Caco-2 (cell line): ENCODE measurements around the gene TSC22D1. TPM values are rescaled to one million over a fixed set of nuclear protein-coding genes. Genes with fewer than 3 reads are reported as not detected.

Source experiments
- BruUV-seq: library from RNA; stranded (reverse); fragments of 400-500 nt; replicated peaks from 2 replicates; lab custom pipeline; 2021; lab: Mats Ljungman, UMichigan
- CTCF ChIA-PET: fragments of 300-600 bp; sonication (Branson Sonifier 250); formaldehyde crosslinking; loops from one replicate; lab custom pipeline; 2022; ENCODE audit warnings: antibody characterized with exemption; lab: Charles Lee
- POLR2A ChIA-PET: fragments of 300-600 bp; sonication (Branson Sonifier 250); formaldehyde crosslinking; loops from one replicate; lab custom pipeline; 2022; ENCODE audit warnings: antibody characterized with exemption; lab: Charles Lee
- DNase-seq, 2 experiments: peaks; one replicate each; pipeline versions ENCODE4 v3.0.0 to v3.0.0-alpha.2; 2020 to 2022
- H3K27me3 ChIP-seq: replicated peaks from 2 replicates; pipeline ENCODE4 v1.6.0; 2011; ENCODE audit warnings: low read length; ENCODE audit not compliant: control insufficient read depth, insufficient read depth
- H3K36me3 ChIP-seq: 2 replicates; pipeline ENCODE4 v1.5.1; 2011; ENCODE audit warnings: low read length; ENCODE audit not compliant: control insufficient read depth, insufficient read depth
- H3K4me1 ChIP-seq: fragments of 250-450 bp; sonication (Bioruptor Pico); 2 replicates; pipeline ENCODE4 v1.5.1; 2020; ENCODE audit warnings: mild to moderate bottlenecking
- H3K4me3 ChIP-seq: 2 replicates; pipeline ENCODE4 v1.5.1; 2011; ENCODE audit warnings: low read depth, mild to moderate bottlenecking, control low read depth, low read length
- H3K9me3 ChIP-seq: fragments of 250-450 bp; sonication (Bioruptor Pico); 2 replicates; pipeline ENCODE4 v1.5.1; 2020; ENCODE audit warnings: mild to moderate bottlenecking, moderate library complexity
- H3K27ac Mint-ChIP-seq: one replicate; pipeline ENCODE4 v1.8.0; 2022; ENCODE audit warnings: mixed read lengths; ENCODE audit not compliant: unreplicated experiment
- H3K27me3 Mint-ChIP-seq: one replicate; pipeline ENCODE4 v1.8.0; 2022; ENCODE audit warnings: mixed read lengths; ENCODE audit not compliant: insufficient read depth, unreplicated experiment
- H3K36me3 Mint-ChIP-seq: one replicate; pipeline ENCODE4 v1.8.0; 2022; ENCODE audit warnings: mild to moderate bottlenecking, mixed read lengths; ENCODE audit not compliant: insufficient read depth, unreplicated experiment
- H3K4me1 Mint-ChIP-seq: one replicate; pipeline ENCODE4 v1.8.0; 2022; ENCODE audit warnings: low read depth, mixed read lengths; ENCODE audit not compliant: unreplicated experiment
- H3K4me3 Mint-ChIP-seq: one replicate; pipeline ENCODE4 v1.8.0; 2022; ENCODE audit warnings: mild to moderate bottlenecking, moderate library complexity, mixed read lengths; ENCODE audit not compliant: unreplicated experiment
- H3K9me3 Mint-ChIP-seq: one replicate; pipeline ENCODE4 v1.8.0; 2022; ENCODE audit warnings: mixed read lengths; ENCODE audit not compliant: unreplicated experiment
- intact Hi-C: fragments of 100-400 bp; cut with micrococcal nuclease; formaldehyde crosslinking; loops from one replicate; pipeline ENCODE4 v1.10.0; 2022; ENCODE audit not compliant: unreplicated experiment
- total RNA-seq: library from RNA; stranded (reverse); gene quantifications from 2 replicates; pipeline ENCODE4 v1.2.3, GENCODE V29; 2022
- TF ChIP-seq, protein P1 (sequence below), 2 experiments: fragments of 200-600 bp in 1 of 2; IDR thresholded peaks; 1 replicate in 1 of 2; 2 replicates in 1 of 2; pipeline versions ENCODE4 v1.5.1 to v1.8.0; 2011 to 2022; ENCODE audit warnings: antibody characterized with exemption in 1 of 2, control low read depth in 1 of 2, inconsistent platforms in 1 of 2, low read depth in 1 of 2, low read length in 1 of 2, mild to moderate bottlenecking in 1 of 2, moderate library complexity in 1 of 2; ENCODE audit not compliant: insufficient read depth in 1 of 2, severe bottlenecking in 1 of 2, unreplicated experiment in 1 of 2

TSC22D1 gene
- total RNA-seq, 1 experiment from 2014 or later, result 159 TPM

DNA sequence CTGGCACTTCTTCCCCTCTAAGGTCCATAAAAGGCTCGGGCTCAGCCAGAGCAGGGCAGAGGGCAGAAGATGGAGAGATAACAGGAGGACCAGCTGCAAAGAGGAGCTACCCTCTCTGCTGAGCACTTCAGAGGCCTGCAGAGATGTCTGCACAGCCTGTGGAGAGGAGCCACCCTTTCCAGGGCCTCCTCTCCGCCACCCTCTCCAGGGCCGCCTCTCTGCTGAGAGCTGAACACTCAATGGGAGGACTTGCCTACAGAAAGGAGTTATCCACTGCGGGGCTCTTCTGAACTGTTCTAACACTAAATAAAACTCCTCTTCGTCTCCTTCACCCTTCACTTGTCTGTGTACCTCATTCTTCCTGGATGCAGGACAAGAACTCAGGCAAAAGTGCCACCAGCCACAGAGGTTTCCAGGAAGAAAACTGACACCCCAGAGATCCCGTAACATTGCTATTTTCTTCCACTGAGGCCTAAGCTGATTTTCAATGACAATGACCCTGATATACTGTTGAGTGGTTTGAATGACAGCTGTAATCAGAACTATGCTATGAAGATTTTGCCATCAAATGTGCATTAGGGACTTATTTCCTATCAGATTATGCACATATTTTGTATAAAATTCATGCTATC, 16.2 kb upstream of the TSC22D1 start:
- no peaks in the 10 kb centered on the region for H3K4me1 Mint-ChIP-seq
- BruUV-seq, result no TSS peak
- H3K36me3 Mint-ChIP-seq, result no peaks in the 10 kb centered on the region
- H3K9me3 Mint-ChIP-seq, result peaks cover 9% of the 10 kb centered on the region
- Histone ChIP-seq H3K36me3 (no peaks in the 10 kb centered on the region), H3K27me3 (no peaks in the 10 kb centered on the region), H3K4me3 (no peak overlapping the region), H3K9me3 (0 out of 2 replicates have a peak, but pooled peaks cover 5% of the 10 kb centered on the region), H3K4me1 (no peaks in the 10 kb centered on the region)
- no peak overlapping the region for H3K27ac Mint-ChIP-seq
- TF ChIP-seq, protein P1, sequence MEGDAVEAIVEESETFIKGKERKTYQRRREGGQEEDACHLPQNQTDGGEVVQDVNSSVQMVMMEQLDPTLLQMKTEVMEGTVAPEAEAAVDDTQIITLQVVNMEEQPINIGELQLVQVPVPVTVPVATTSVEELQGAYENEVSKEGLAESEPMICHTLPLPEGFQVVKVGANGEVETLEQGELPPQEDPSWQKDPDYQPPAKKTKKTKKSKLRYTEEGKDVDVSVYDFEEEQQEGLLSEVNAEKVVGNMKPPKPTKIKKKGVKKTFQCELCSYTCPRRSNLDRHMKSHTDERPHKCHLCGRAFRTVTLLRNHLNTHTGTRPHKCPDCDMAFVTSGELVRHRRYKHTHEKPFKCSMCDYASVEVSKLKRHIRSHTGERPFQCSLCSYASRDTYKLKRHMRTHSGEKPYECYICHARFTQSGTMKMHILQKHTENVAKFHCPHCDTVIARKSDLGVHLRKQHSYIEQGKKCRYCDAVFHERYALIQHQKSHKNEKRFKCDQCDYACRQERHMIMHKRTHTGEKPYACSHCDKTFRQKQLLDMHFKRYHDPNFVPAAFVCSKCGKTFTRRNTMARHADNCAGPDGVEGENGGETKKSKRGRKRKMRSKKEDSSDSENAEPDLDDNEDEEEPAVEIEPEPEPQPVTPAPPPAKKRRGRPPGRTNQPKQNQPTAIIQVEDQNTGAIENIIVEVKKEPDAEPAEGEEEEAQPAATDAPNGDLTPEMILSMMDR (IDR thresholded peaks at IDR 0.05; ENCODE audit: insufficient read depth in 1 of 2, low read depth in 1 of 2, low read length in 1 of 2, severe bottlenecking in 1 of 2, unreplicated experiment in 1 of 2), result no peak
- ChIA-PET CTCF (interaction anchor here (0.6 kb wide), 1 partner anchor 81 kb away, joined by 3 read pairs; no protein-coding TSS in a partner anchor), POLR2A (no interaction called here)
- no peak overlapping the region for H3K4me3 Mint-ChIP-seq
- intact Hi-C loops, result no loop called here
- no peak for DNase-seq
- peaks cover 3% of the 10 kb centered on the region for H3K27me3 Mint-ChIP-seq

- no peak overlapping the region for H3K4me3 ChIP-seq
- no peak overlapping the region for H3K4me3 Mint-ChIP-seq
- H3K4me1 ChIP-seq, result no peaks in the 10 kb centered on the region
- no peak for DNase-seq
- H3K36me3 Mint-ChIP-seq, result no peaks in the 10 kb centered on the region
- H3K9me3 Mint-ChIP-seq, result peaks cover 9% of the 10 kb centered on the region
- ChIA-PET POLR2A (no interaction called here), CTCF (interaction anchor here (0.6 kb wide), 1 partner anchor 185 kb away, joined by 4 read pairs; no protein-coding TSS in a partner anchor)
- BruUV-seq, result no TSS peak
- TF ChIP-seq, protein P1 (IDR thresholded peaks at IDR 0.05; ENCODE audit: insufficient read depth in 1 of 2, low read depth in 1 of 2, low read length in 1 of 2, severe bottlenecking in 1 of 2, unreplicated experiment in 1 of 2), result no peak
- no peaks in the 10 kb centered on the region for H3K27me3 ChIP-seq
- H3K9me3 ChIP-seq, result 0 out of 2 replicates have a peak, but pooled peaks cover 5% of the 10 kb centered on the region
- H3K36me3 ChIP-seq, result no peaks in the 10 kb centered on the region
- peaks cover 7% of the 10 kb centered on the region for H3K4me1 Mint-ChIP-seq
- intact Hi-C loops, result no loop called here
- peaks cover 3% of the 10 kb centered on the region for H3K27me3 Mint-ChIP-seq
- no peak overlapping the region for H3K27ac Mint-ChIP-seq
Observed at GRCh38 chr13:44591316-44591715, 15.2 kb upstream of the TSC22D1 start.

DNA sequence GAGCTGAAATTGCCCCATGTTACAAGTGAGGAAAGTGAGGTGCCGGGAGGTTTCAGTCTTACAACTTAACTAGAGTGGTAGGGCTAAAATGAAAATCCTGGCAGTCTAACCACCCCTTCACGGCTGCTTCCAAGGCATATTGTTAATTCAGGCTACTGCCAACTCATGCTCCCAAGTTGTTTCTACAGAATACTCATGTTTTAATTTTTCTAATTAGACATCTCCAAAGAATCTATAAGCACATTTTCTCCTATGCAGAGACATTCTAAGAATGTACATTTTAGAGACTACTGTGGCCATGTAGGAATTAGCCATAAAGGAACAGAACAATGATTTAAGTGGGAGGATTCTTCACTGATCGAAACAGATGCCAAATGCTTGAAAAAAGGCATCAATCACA, 7.0 kb upstream of the TSC22D1 start:
- ChIA-PET CTCF (no interaction called here), POLR2A (no interaction called here)
- H3K36me3 ChIP-seq, result no peaks in the 10 kb centered on the region
- no peak overlapping the region for H3K4me3 Mint-ChIP-seq
- H3K27ac Mint-ChIP-seq, result no peak overlapping the region
- intact Hi-C loops, result no loop called here
- TF ChIP-seq, protein P1 (IDR thresholded peaks at IDR 0.05; ENCODE audit: insufficient read depth in 1 of 2, low read depth in 1 of 2, low read length in 1 of 2, severe bottlenecking in 1 of 2, unreplicated experiment in 1 of 2), result no peak
- H3K27me3 Mint-ChIP-seq, result no peaks in the 10 kb centered on the region
- no peak overlapping the region for H3K4me3 ChIP-seq
- no peaks in the 10 kb centered on the region for H3K27me3 ChIP-seq
- no peaks in the 10 kb centered on the region for H3K36me3 Mint-ChIP-seq
- no peak for DNase-seq
- peaks cover 14% of the 10 kb centered on the region for H3K4me1 Mint-ChIP-seq
- H3K4me1 ChIP-seq, result peaks cover 6% of the 10 kb centered on the region; the same call in 1 of the 2 replicates
- H3K9me3 Mint-ChIP-seq, result no peaks in the 10 kb centered on the region
- no TSS peak for BruUV-seq
- no peaks in the 10 kb centered on the region for H3K9me3 ChIP-seq
